NCI-H510A treated with DMSO at 0.1 percent for 48 hours (cell line): Measurements from ENCODE around the gene IGSF9.
"Not testable (repeated sequence)": the region's sequence is repeated elsewhere in the genome, so short reads cannot be mapped to it uniquely, and the experiment has no call there.

Source experiments
- DNase-seq: peaks from one replicate; lab custom pipeline; 2025; lab: John Stamatoyannopoulos, UW

The IGSF9 gene

GRCh38 chr1:159920651-159921050 is 24.8 kb downstream of the IGSF9 start:
- DNase-seq = no peak

GRCh38 chr1:159920202-159920601 is 25.2 kb downstream of the IGSF9 start:
- no peak for DNase-seq

- no peak for DNase-seq
Observed at GRCh38 chr1:159919236-159919865, 26.1 kb downstream of the IGSF9 start.

GRCh38 chr1:159918352-159919200 is 26.8 kb downstream of the IGSF9 start:
- no peak for DNase-seq

- no peak for DNase-seq
Observed at GRCh38 chr1:159917533-159918351, 27.7 kb downstream of the IGSF9 start.

GRCh38 chr1:159916242-159917051 is 29.0 kb downstream of the IGSF9 start:
- DNase-seq = no peak

- no peak for DNase-seq
Observed at GRCh38 chr1:159915571-159916241, 29.7 kb downstream of the IGSF9 start.

GRCh38 chr1:159914252-159915018 is 31.0 kb downstream of the IGSF9 start:
- DNase-seq = no peak

GRCh38 chr1:159913451-159914192 is 31.8 kb downstream of the IGSF9 start:
- DNase-seq = peak; percentile 74

GRCh38 chr1:159911326-159912070 is 33.9 kb downstream of the IGSF9 start:
- DNase-seq = no peak

GRCh38 chr1:159908031-159908940 is 37.1 kb downstream of the IGSF9 start:
- no peak for DNase-seq

GRCh38 chr1:159906960-159907359 is 38.5 kb downstream of the IGSF9 start:
- no peak for DNase-seq

GRCh38 chr1:159904036-159904435 is 41.4 kb downstream of the IGSF9 start:
- not testable (repeated sequence) for DNase-seq

- DNase-seq = no peak
Observed at GRCh38 chr1:159902541-159902940, 42.9 kb downstream of the IGSF9 start.

- no peak for DNase-seq
Observed at GRCh38 chr1:159900755-159901360, 44.6 kb downstream of the IGSF9 start.

- DNase-seq = peak; percentile 83
Observed at GRCh38 chr1:159900086-159900680, 45.2 kb downstream of the IGSF9 start, which contains the start of gene CFAP45. TSS of gene CFAP45 (minus strand) at chr1:159900165. CDS start at chr1:159900098, 67 bp downstream.

GRCh38 chr1:159899634-159900033 is 45.8 kb downstream of the IGSF9 start:
- not testable (repeated sequence) for DNase-seq
